ENCODE results near the gene MVP.

GRCh38 chr16:29864205-29864604 lies 43.9 kb downstream of the MVP start:
- TF ChIP-seq, protein P1, sequence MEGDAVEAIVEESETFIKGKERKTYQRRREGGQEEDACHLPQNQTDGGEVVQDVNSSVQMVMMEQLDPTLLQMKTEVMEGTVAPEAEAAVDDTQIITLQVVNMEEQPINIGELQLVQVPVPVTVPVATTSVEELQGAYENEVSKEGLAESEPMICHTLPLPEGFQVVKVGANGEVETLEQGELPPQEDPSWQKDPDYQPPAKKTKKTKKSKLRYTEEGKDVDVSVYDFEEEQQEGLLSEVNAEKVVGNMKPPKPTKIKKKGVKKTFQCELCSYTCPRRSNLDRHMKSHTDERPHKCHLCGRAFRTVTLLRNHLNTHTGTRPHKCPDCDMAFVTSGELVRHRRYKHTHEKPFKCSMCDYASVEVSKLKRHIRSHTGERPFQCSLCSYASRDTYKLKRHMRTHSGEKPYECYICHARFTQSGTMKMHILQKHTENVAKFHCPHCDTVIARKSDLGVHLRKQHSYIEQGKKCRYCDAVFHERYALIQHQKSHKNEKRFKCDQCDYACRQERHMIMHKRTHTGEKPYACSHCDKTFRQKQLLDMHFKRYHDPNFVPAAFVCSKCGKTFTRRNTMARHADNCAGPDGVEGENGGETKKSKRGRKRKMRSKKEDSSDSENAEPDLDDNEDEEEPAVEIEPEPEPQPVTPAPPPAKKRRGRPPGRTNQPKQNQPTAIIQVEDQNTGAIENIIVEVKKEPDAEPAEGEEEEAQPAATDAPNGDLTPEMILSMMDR (IDR thresholded peaks at IDR 0.05): no peak
- TF ChIP-seq EZH2 (IDR thresholded peaks at IDR 0.05; ENCODE audit: borderline replicate concordance, insufficient read depth, low read depth, low read length, poor library complexity, severe bottlenecking): no peak

Data from B cell (primary cell).